ENCODE results near the gene GRIK4.

- TF ChIP-seq CTCF (conservative IDR thresholded peaks at IDR 0.05) (no peak), EZH2 (IDR thresholded peaks at IDR 0.05; ENCODE audit: low read depth) (no peak)
These were observed 287.3 kb downstream of the GRIK4 start for GRCh38 chr11:120798854-120799253.
